Ovary (tissue), 9 donors: ENCODE results near the gene TMEM41B. TPM values are rescaled to one million over a fixed set of nuclear protein-coding genes. Genes with fewer than 3 reads are reported as not detected.

Experiments
- DNase-seq, 5 donors: peaks; one replicate each; pipeline ENCODE4 v3.0.0-alpha.2; 2019 to 2020
- H3K27ac ChIP-seq, 2 donors: fragments of 200-600 bp; one replicate each; pipeline versions ENCODE4 v1.5.1 to v1.8.0; 2019 to 2022
- H3K27me3 ChIP-seq: fragments of 200-600 bp; one replicate; pipeline ENCODE4 v1.8.0; 2022
- H3K36me3 ChIP-seq: fragments of 200-600 bp; sonication (generic); one replicate; pipeline ENCODE4 v1.5.1; 2019
- H3K4me1 ChIP-seq: one replicate; pipeline ENCODE4 v1.8.1; 2013; ENCODE audit warnings: mild to moderate bottlenecking, moderate library complexity; ENCODE audit not compliant: insufficient read depth
- H3K4me3 ChIP-seq: fragments of 200-600 bp; sonication (generic); one replicate; pipeline ENCODE4 v1.5.1; 2017
- H3K9me3 ChIP-seq, 2 donors: fragments of 200-600 bp in 1 of 2; sonication (generic) in 1 of 2; one replicate each; pipeline versions ENCODE4 v1.5.1 to v1.8.1; 2013 to 2019; ENCODE audit warnings: mild to moderate bottlenecking in 1 of 2, moderate library complexity in 1 of 2
- EP300 ChIP-seq: sonication (generic); formaldehyde crosslinking; IDR thresholded peaks from one replicate; pipeline ENCODE4 v1.6.1; 2017; ENCODE audit warnings: antibody characterized with exemption
- POLR2A ChIP-seq: fragments of 450-650 bp; IDR thresholded peaks from one replicate; pipeline ENCODE4 v1.6.1; 2017; ENCODE audit warnings: antibody characterized with exemption, mild to moderate bottlenecking, moderate library complexity
- WGBS, 3 donors: extraction: QIAGEN DNeasy Blood & Tissue Kit in 1 of 3; methylation state at CpG; one replicate each; pipeline versions ENCODE4 v1.1.5 to v1.1.7; 2013 to 2017; 5-methylcytosine and 5-hydroxymethylcytosine counted together
- intact Hi-C, 4 donors: fragments of 100-400 bp; cut with DNase I; formaldehyde crosslinking; loops; one replicate each; pipeline versions ENCODE4 v1.11.0 to v1.15.1; 2022 to 2023
- polyA plus RNA-seq, 2 donors: library from polyadenylated mRNA; stranded (reverse); fragments of 200-250 nt in 1 of 2; fragments of 350-450 nt in 1 of 2; fragmentation: Illumina TruSeq in 1 of 2; extraction: RNeasy Lipid Tissue Mini Kit (QIAGEN cat#74804) in 1 of 2; gene quantifications; one replicate each; pipeline ENCODE4 v1.2.3, GENCODE V29; 2013 to 2014
- total RNA-seq, 7 donors: library from RNA; depleted of rRNA in 2 of 7; stranded (reverse); fragments of >200 nt in 2 of 7; fragmentation: NEBNext Ultra II Directional in 3 of 7; extraction: Animal tissue kit (Norgen Biotek cat#: 25700) in 3 of 7; gene quantifications; one replicate each; pipeline versions ENCODE4 v1.1.0 to v1.2.4, GENCODE V29; 2016 to 2023
- TF ChIP-seq, protein P1 (sequence below), 3 donors: fragments of 450-650 bp in 2 of 3; fragments of 200-600 bp in 1 of 3; IDR thresholded peaks; one replicate each; pipeline versions ENCODE4 v1.5.1 to v1.8.0; 2016 to 2022; ENCODE audit warnings: antibody characterized with exemption in 3 of 3, mild to moderate bottlenecking in 1 of 3
- donor health status: DM: no; HTN: no; CAD: no; lungs with moderate emphysema.
- donor health status: DM: no; HTN: no; CAD: no.
- donor health status: Bipolar disorder and iron deficiency.
- donor health status: DM: yes; HTN: yes; CAD: no.
- donor health status: DM: no; HTN: no; CAD: no.
- donor health status: DM: yes; HTN: yes; CAD: no.

The TMEM41B gene
- total and polyA plus RNA-seq, 9 donors: 10.0 to 29.4 (median 19.8) TPM

DNA sequence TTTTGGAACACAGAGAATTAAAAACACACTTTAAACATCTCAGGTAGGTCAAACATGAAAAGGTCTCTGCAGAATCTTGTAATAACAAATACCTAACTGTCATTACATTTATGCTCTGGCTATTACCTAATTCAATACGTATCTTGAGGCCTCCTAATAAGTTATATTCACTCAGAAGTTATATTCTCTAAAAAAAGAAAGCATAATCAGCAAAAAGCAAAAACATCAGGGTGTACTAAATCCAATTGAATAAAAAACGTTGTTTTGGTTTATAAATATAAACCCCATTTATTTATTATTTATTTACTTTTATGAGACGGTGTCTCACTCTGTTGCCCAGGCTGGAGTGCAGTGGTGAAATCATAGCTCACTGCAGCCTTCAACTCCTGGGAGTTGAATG lies 10.2 kb downstream of the TMEM41B start:
- Histone ChIP-seq H3K27ac (no peak overlapping the region), H3K4me1 (no peaks in the 10 kb centered on the region), H3K36me3 (no peaks in the 10 kb centered on the region), H3K4me3 (no peak overlapping the region), H3K9me3 (no peaks in the 10 kb centered on the region), H3K27me3 (no peaks in the 10 kb centered on the region)
- no peak for DNase-seq
- TF ChIP-seq EP300 (no peak), POLR2A (no peak)
- TF ChIP-seq, protein P1, sequence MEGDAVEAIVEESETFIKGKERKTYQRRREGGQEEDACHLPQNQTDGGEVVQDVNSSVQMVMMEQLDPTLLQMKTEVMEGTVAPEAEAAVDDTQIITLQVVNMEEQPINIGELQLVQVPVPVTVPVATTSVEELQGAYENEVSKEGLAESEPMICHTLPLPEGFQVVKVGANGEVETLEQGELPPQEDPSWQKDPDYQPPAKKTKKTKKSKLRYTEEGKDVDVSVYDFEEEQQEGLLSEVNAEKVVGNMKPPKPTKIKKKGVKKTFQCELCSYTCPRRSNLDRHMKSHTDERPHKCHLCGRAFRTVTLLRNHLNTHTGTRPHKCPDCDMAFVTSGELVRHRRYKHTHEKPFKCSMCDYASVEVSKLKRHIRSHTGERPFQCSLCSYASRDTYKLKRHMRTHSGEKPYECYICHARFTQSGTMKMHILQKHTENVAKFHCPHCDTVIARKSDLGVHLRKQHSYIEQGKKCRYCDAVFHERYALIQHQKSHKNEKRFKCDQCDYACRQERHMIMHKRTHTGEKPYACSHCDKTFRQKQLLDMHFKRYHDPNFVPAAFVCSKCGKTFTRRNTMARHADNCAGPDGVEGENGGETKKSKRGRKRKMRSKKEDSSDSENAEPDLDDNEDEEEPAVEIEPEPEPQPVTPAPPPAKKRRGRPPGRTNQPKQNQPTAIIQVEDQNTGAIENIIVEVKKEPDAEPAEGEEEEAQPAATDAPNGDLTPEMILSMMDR (IDR thresholded peaks at IDR 0.05): no peak
- intact Hi-C loops: no loop called here
- WGBS, 3 donors: 57 to 71% (median 70%) methylated on average over 3 of the region's 3 CpGs

DNA sequence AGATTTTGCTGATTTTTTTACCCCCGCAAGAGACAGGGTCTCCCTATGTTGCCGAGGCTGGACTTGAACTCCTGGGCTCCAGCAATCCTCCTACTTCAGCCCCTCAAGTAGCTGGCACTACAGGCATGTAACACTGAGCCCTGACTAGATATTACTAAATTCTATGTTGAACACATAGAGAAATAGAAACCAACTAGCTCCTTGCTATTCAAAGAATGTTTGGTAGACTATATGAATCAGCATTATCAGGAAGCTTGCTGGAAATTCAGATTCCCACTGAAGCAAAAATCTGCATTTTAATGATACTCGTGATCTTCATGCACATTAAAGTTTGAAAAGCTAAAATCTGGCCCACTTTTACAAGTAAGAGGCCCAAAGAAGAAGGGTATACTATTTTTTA lies 11.9 kb downstream of the TMEM41B start:
- Histone ChIP-seq H3K9me3 (no peaks in the 10 kb centered on the region), H3K27ac (no peak overlapping the region), H3K4me1 (no peaks in the 10 kb centered on the region), H3K4me3 (no peak overlapping the region), H3K27me3 (no peaks in the 10 kb centered on the region), H3K36me3 (no peaks in the 10 kb centered on the region)
- DNase-seq: no peak
- TF ChIP-seq POLR2A (no peak), EP300 (no peak)
- TF ChIP-seq, protein P1 (IDR thresholded peaks at IDR 0.05): no peak
- 71% methylated on average over 3 of the region's 3 CpGs; no CpG with 5 or more reads in 2 of the 3 donors for WGBS, 3 donors
- intact Hi-C loops: no loop called here

DNA sequence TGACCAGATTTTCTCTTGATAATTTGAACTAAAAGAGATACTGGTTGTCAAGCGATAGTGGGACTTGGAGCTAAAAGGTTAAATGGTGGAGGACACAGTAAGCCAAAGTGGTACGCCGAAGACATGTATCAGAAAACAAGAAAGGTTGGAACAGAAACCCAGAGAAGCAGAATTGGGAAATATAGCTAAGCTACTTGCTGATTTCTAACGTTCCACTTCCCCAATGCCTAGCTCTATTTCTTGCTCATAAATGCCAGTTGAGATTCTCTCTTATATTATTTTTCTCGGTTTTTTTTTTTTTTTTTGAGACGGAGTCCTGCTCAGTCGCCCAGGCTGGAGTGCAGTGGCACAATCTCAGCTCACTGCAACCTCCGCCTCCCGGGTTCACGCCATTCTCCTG lies 12.7 kb downstream of the TMEM41B start:
- no peak overlapping the region for H3K4me3 ChIP-seq
- no peaks in the 10 kb centered on the region for H3K27me3 ChIP-seq
- H3K9me3 ChIP-seq: no peaks in the 10 kb centered on the region
- WGBS, 3 donors: 74 to 91% (median 76%) methylated on average over 10 of the region's 10 CpGs
- intact Hi-C loops: no loop called here
- no peak for DNase-seq
- H3K27ac ChIP-seq: no peak overlapping the region
- no peaks in the 10 kb centered on the region for H3K36me3 ChIP-seq
- TF ChIP-seq POLR2A: no peak
- TF ChIP-seq, protein P1 (IDR thresholded peaks at IDR 0.05): no peak
- H3K4me1 ChIP-seq: no peaks in the 10 kb centered on the region

DNA sequence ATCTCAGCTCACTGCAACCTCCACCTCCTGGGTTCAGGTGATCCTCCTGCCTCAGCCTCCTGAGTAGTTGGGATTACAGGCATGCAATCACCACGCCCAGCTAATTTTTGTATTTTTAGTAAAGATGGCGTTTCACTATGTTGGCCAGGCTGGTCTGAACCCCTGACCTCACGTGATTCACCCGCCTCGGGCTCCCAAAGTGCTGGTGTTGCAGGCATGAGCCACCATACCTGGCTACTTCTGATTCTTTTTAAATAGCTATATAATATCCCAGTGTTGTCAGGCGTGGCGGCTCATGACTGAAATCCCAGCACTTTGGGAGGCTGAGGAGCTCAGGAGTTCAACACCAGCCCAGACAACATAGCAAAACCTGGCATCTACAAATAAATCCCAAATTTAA lies 20.7 kb downstream of the TMEM41B start:
- H3K4me1 ChIP-seq: no peaks in the 10 kb centered on the region
- no peaks in the 10 kb centered on the region for H3K27me3 ChIP-seq
- intact Hi-C loops: no loop called here
- no peak overlapping the region for H3K27ac ChIP-seq
- DNase-seq: no peak
- H3K4me3 ChIP-seq: no peak overlapping the region
- TF ChIP-seq, protein P1 (IDR thresholded peaks at IDR 0.05): no peak
- TF ChIP-seq EP300 (no peak), POLR2A (no peak)
- 95 to 97% (median 96%) methylated on average over 7 of the region's 7 CpGs for WGBS, 3 donors
- H3K36me3 ChIP-seq: no peaks in the 10 kb centered on the region
- H3K9me3 ChIP-seq: no peaks in the 10 kb centered on the region
